ENCODE results near the gene FAM43B. TPM values are rescaled to one million over a fixed set of nuclear protein-coding genes. Genes with fewer than 3 reads are reported as not detected.

Gene FAM43B
- total RNA-seq, 1 experiment from 2014 or later = 2.9 TPM

DNA sequence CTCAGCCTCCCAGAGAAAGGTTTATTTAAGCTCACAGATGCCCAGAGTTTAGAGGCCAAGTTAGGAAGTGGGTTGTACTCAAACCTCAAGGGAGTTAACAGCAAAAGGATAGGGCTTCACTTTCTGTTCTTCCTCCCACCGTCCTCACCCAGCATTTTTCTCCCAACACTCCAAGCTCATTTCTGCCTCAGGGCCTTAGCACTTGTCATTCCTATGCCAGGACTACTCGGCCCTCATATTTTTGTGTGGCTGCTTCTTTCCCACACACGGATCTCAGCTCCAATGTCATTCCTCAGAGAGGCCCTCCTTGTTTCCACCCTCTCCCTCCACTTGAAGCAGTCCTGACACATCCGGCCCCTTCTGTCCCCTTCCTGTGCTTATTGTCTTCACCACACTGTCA is 12.9 kb downstream of the FAM43B start:
- Mint-ChIP-seq H3K36me3 (no peaks in the 10 kb centered on the region), H3K4me1 (no peaks in the 10 kb centered on the region), H3K27ac (no peak overlapping the region), H3K27me3 (ENCODE audit: low read depth) (peaks cover 35% of the 10 kb centered on the region), H3K9me3 (peaks cover 13% of the 10 kb centered on the region), H3K4me3 (no peak overlapping the region)
- ATAC-seq (no peak), DNase-seq (ENCODE audit: low spot score) (no peak)
- ChIA-PET CTCF (interaction anchor here (0.9 to 3.4 kb wide), 4 partner anchors 9 to 69 kb away, joined by 4 to 24 read pairs (median 8); partner anchors contain the start of gene FAM43B), POLR2A (interaction anchor here (1.3 kb wide), 1 partner anchor 13 kb away, joined by 3 read pairs; the partner anchor contains the start of gene FAM43B)
- TF ChIP-seq ZBTB21 (CRISPR knock-in tag; IDR thresholded peaks at IDR 0.05; ENCODE audit: borderline replicate concordance) (no peak), ZNF219 (CRISPR knock-in tag; IDR thresholded peaks at IDR 0.05; ENCODE audit: borderline replicate concordance) (no peak), IRF2 (CRISPR knock-in tag; IDR thresholded peaks at IDR 0.05; ENCODE audit: borderline replicate concordance, low read depth) (no peak), ZNF138 (CRISPR knock-in tag; conservative IDR thresholded peaks at IDR 0.05) (no peak), ZNF263 (CRISPR knock-in tag; IDR thresholded peaks at IDR 0.05; ENCODE audit: low read depth) (no peak), PRRX2 (CRISPR knock-in tag; IDR thresholded peaks at IDR 0.05) (no peak), ZNF317 (CRISPR knock-in tag; IDR thresholded peaks at IDR 0.05; ENCODE audit: borderline replicate concordance, low read depth) (no peak), RORB (CRISPR knock-in tag; IDR thresholded peaks at IDR 0.05) (no peak), SOX15 (CRISPR knock-in tag; IDR thresholded peaks at IDR 0.05) (no peak), NR1H2 (CRISPR knock-in tag; IDR thresholded peaks at IDR 0.05) (no peak), SP1 (CRISPR knock-in tag; conservative IDR thresholded peaks at IDR 0.05) (no peak), NFE2L1 (CRISPR knock-in tag; IDR thresholded peaks at IDR 0.05) (no peak), MXD4 (CRISPR knock-in tag; IDR thresholded peaks at IDR 0.05; ENCODE audit: borderline replicate concordance) (no peak), CREB1 (CRISPR knock-in tag; IDR thresholded peaks at IDR 0.05) (no peak), EMX1 (CRISPR knock-in tag; IDR thresholded peaks at IDR 0.05) (no peak)
- TF ChIP-seq, protein P1, sequence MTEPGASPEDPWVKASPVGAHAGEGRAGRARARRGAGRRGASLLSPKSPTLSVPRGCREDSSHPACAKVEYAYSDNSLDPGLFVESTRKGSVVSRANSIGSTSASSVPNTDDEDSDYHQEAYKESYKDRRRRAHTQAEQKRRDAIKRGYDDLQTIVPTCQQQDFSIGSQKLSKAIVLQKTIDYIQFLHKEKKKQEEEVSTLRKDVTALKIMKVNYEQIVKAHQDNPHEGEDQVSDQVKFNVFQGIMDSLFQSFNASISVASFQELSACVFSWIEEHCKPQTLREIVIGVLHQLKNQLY (CRISPR knock-in tag; IDR thresholded peaks at IDR 0.05) = no peak
- TF ChIP-seq, protein P2, sequence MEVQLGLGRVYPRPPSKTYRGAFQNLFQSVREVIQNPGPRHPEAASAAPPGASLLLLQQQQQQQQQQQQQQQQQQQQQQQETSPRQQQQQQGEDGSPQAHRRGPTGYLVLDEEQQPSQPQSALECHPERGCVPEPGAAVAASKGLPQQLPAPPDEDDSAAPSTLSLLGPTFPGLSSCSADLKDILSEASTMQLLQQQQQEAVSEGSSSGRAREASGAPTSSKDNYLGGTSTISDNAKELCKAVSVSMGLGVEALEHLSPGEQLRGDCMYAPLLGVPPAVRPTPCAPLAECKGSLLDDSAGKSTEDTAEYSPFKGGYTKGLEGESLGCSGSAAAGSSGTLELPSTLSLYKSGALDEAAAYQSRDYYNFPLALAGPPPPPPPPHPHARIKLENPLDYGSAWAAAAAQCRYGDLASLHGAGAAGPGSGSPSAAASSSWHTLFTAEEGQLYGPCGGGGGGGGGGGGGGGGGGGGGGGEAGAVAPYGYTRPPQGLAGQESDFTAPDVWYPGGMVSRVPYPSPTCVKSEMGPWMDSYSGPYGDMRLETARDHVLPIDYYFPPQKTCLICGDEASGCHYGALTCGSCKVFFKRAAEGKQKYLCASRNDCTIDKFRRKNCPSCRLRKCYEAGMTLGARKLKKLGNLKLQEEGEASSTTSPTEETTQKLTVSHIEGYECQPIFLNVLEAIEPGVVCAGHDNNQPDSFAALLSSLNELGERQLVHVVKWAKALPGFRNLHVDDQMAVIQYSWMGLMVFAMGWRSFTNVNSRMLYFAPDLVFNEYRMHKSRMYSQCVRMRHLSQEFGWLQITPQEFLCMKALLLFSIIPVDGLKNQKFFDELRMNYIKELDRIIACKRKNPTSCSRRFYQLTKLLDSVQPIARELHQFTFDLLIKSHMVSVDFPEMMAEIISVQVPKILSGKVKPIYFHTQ (CRISPR knock-in tag; IDR thresholded peaks at IDR 0.05) = no peak
- TF ChIP-seq, protein P3, sequence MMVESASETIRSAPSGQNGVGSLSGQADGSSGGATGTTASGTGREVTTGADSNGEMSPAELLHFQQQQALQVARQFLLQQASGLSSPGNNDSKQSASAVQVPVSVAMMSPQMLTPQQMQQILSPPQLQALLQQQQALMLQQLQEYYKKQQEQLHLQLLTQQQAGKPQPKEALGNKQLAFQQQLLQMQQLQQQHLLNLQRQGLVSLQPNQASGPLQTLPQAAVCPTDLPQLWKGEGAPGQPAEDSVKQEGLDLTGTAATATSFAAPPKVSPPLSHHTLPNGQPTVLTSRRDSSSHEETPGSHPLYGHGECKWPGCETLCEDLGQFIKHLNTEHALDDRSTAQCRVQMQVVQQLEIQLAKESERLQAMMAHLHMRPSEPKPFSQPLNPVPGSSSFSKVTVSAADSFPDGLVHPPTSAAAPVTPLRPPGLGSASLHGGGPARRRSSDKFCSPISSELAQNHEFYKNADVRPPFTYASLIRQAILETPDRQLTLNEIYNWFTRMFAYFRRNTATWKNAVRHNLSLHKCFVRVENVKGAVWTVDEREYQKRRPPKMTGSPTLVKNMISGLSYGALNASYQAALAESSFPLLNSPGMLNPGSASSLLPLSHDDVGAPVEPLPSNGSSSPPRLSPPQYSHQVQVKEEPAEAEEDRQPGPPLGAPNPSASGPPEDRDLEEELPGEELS (CRISPR knock-in tag; IDR thresholded peaks at IDR 0.05) = no peak
- TF ChIP-seq, protein P4, sequence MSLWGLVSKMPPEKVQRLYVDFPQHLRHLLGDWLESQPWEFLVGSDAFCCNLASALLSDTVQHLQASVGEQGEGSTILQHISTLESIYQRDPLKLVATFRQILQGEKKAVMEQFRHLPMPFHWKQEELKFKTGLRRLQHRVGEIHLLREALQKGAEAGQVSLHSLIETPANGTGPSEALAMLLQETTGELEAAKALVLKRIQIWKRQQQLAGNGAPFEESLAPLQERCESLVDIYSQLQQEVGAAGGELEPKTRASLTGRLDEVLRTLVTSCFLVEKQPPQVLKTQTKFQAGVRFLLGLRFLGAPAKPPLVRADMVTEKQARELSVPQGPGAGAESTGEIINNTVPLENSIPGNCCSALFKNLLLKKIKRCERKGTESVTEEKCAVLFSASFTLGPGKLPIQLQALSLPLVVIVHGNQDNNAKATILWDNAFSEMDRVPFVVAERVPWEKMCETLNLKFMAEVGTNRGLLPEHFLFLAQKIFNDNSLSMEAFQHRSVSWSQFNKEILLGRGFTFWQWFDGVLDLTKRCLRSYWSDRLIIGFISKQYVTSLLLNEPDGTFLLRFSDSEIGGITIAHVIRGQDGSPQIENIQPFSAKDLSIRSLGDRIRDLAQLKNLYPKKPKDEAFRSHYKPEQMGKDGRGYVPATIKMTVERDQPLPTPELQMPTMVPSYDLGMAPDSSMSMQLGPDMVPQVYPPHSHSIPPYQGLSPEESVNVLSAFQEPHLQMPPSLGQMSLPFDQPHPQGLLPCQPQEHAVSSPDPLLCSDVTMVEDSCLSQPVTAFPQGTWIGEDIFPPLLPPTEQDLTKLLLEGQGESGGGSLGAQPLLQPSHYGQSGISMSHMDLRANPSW (CRISPR knock-in tag; conservative IDR thresholded peaks at IDR 0.05; ENCODE audit: low read depth) = no peak
- TF ChIP-seq, protein P5, sequence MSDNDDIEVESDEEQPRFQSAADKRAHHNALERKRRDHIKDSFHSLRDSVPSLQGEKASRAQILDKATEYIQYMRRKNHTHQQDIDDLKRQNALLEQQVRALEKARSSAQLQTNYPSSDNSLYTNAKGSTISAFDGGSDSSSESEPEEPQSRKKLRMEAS (CRISPR knock-in tag; IDR thresholded peaks at IDR 0.05) = no peak

Data from WTC11 (cell line).